Activated CD4-positive, alpha-beta T cell treated with anti-CD3 and anti-CD28 coated beads, Interleukin-2, Interleukin-4, amounts not matched to agents 100 ng/mL and 50 ng/mL, durations not matched to agents 16 hours and 8 hours (primary cell): ENCODE measurements around the gene DNAJC18.

ENCODE experiments used
- DNase-seq: peaks from one replicate; pipeline ENCODE4 v3.0.0-alpha.2; 2020; ENCODE audit warnings: low spot score

The DNAJC18 gene

GRCh38 chr5:139368613-139369012, 70.7 kb downstream of the DNAJC18 start:
- DNase-seq, result no peak

- no peak for DNase-seq
Observed at GRCh38 chr5:139364466-139364865, 74.9 kb downstream of the DNAJC18 start.

- DNase-seq, result no peak
Observed at GRCh38 chr5:139363937-139364336, 75.4 kb downstream of the DNAJC18 start.

GRCh38 chr5:139361835-139362429, 77.4 kb downstream of the DNAJC18 start:
- DNase-seq, result no peak

- no peak for DNase-seq
Observed at GRCh38 chr5:139360384-139360783, 78.9 kb downstream of the DNAJC18 start.
